GM18951 (cell line): ENCODE measurements around the gene BMAL1.
"Not testable (repeated sequence)": the region's sequence is repeated elsewhere in the genome, so short reads cannot be mapped to it uniquely, and the experiment has no call there.

Experiments
- POLR2A ChIP-seq: IDR thresholded peaks from 4 replicates; pipeline ENCODE4 v1.6.1; 2011; ENCODE audit warnings: mild to moderate bottlenecking; ENCODE audit not compliant: insufficient read length, insufficient read depth; ENCODE audit errors: extremely low read depth
- in situ Hi-C: fragments of 300-500 bp; cut with MboI; formaldehyde crosslinking; loops from one replicate; pipeline ENCODE4 v1.12.0; 2022; ENCODE audit warnings: low sequenced_read_pairs, mixed read lengths, inconsistent platforms; ENCODE audit not compliant: unreplicated experiment

The BMAL1 gene

DNA sequence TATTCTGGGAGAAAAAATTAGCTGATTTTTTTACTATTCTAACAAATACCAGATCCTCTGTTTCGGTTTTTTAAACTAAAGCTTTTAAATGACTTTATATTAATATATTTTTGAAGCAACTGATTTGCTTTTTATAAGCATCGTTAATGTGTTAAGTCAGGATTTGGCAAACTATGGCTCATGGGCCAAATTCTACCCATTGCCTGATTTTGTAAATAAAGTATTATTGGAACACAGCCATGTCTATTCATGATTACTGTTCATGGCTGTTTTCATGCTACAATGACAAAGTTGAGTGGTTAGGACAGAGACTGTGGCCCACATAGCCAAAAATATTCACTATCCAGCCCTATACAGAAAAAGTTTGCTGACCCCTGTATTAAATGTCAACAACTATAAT is 155.8 kb downstream of the BMAL1 start:
- no peak for TF ChIP-seq POLR2A
- in situ Hi-C loops, result no loop called here

DNA sequence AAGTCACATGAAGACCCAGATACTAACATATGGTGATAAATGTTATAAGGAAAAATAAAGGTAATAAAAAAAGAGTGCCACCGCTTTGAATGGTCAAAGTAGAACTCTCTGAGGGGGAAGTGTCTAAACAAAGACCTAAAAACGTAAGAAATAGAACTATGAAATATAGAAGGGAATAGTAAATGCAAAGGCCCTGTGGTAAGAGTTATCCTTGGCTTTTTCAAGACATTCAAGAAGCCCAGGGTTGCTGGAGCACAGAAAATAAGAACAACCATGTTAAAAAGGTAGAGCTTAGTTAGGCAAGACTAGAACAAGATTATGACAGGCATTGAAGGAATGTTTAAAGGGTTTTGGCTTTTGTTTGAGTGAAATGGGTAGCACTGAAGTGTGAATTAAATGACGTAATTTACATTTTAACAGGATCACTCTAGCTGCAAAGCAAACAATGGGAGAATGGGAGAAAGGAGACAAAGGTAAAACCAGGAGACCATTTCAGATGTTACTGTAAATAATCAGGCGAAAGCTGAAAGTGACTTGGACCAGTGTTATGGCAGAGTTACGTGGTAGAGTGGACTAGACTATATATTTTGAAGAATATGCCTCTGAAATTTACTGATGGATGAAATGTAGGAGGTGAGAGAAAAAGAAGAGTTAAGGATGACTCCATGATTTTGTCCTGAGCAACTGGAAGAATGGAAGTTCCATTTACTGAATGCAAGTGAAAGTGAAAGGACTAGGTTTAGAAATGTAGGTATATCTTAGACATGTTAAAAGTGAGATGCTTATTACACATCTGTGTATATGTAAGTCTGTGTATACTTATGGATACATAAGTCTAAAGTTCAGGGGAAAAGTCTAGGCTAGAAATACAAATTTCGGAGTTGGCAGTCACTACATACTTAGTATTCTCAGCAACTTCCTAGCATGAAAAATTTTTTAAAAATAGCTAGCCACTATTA is 156.9 kb downstream of the BMAL1 start:
- in situ Hi-C loops, result no loop called here
- TF ChIP-seq POLR2A, result no peak

DNA sequence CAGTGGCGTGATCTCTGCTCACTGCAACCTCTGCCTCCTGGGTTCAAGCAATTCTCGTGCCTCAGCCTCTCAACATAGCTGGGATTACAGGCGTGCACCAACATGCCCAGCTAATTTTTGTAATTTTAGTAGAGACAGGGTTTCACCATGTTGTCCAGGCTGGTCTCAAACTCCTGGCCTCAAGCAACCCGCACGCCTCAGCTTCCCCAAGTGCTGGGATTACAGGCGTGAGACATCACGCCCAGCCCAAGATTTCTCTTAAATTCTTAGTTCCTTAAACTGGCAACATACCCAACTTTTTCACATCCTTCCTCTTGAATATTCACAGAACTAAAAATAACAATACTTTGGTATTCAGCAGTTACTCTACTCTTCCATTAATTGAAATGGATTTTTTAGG is 159.2 kb downstream of the BMAL1 start:
- in situ Hi-C loops, result not testable (repeated sequence)
